Mesenchymal stem cell (in vitro differentiated cells and primary cell): ENCODE data around the gene TNFRSF1B.
A peak's percentile ranks its signal among the peaks of the same experiment; 100 is the strongest.

Experiments
- DNase-seq: peaks from one replicate; pipeline ENCODE4 v3.0.0-alpha.2; 2013
- H2AFZ ChIP-seq: one replicate; pipeline ENCODE4 v1.6.1; 2013; ENCODE audit warnings: low read depth, mild to moderate bottlenecking, control low read depth, inconsistent platforms, low read length, moderate library complexity
- H2AK5ac ChIP-seq: 2 replicates; pipeline ENCODE4 v1.6.1; 2013; ENCODE audit warnings: low read length, moderate library complexity, mild to moderate bottlenecking, inconsistent platforms; ENCODE audit not compliant: severe bottlenecking
- H2BK120ac ChIP-seq: one replicate; pipeline ENCODE4 v1.6.1; 2013; ENCODE audit warnings: low read depth, mild to moderate bottlenecking, inconsistent platforms, low read length, moderate library complexity
- H2BK12ac ChIP-seq, 2 experiments: one replicate each; pipeline ENCODE4 v1.6.1; 2013; ENCODE audit warnings: inconsistent platforms in 2 of 2, low read length in 2 of 2, mild to moderate bottlenecking in 2 of 2, moderate library complexity in 2 of 2, control low read depth in 1 of 2
- H2BK15ac ChIP-seq: one replicate; pipeline ENCODE4 v1.6.1; 2013; ENCODE audit warnings: mild to moderate bottlenecking, low read depth, inconsistent platforms; ENCODE audit not compliant: poor library complexity, severe bottlenecking
- H2BK5ac ChIP-seq: 2 replicates; pipeline ENCODE4 v1.6.1; 2013; ENCODE audit warnings: low read depth, mild to moderate bottlenecking, low read length, control low read depth, inconsistent platforms; ENCODE audit not compliant: poor library complexity, severe bottlenecking
- H3K14ac ChIP-seq, 2 experiments: one replicate each; pipeline ENCODE4 v1.6.1; 2013; ENCODE audit warnings: inconsistent platforms in 2 of 2, low read length in 2 of 2, control low read depth in 1 of 2, mild to moderate bottlenecking in 1 of 2, moderate library complexity in 1 of 2
- H3K18ac ChIP-seq, 2 experiments: one replicate each; pipeline ENCODE4 v1.6.1; 2013; ENCODE audit warnings: inconsistent platforms in 2 of 2, low read length in 2 of 2, control low read depth in 1 of 2, low read depth in 1 of 2, mild to moderate bottlenecking in 1 of 2
- H3K23ac ChIP-seq, 2 experiments: one replicate each; pipeline ENCODE4 v1.6.1; 2013; ENCODE audit warnings: inconsistent platforms in 2 of 2, low read length in 2 of 2, mild to moderate bottlenecking in 2 of 2, moderate library complexity in 2 of 2, control low read depth in 1 of 2
- H3K27ac ChIP-seq: 2 replicates; pipeline ENCODE4 v1.5.1; 2013; ENCODE audit warnings: mild to moderate bottlenecking, moderate library complexity, low read length, control low read depth, inconsistent platforms; ENCODE audit not compliant: poor library complexity, severe bottlenecking
- H3K27me3 ChIP-seq, 2 experiments: 2 replicates each; pipeline versions ENCODE4 v1.6.1 to v1.7.0; 2013; ENCODE audit warnings: low read length in 2 of 2, mild to moderate bottlenecking in 2 of 2, moderate library complexity in 2 of 2, control low read depth in 1 of 2, inconsistent platforms in 1 of 2; ENCODE audit not compliant: control insufficient read depth in 1 of 2, insufficient read depth in 1 of 2
- H3K36me3 ChIP-seq, 2 experiments: 2 replicates each; pipeline versions ENCODE4 v1.6.1 to v1.7.0; 2013; ENCODE audit warnings: low read length in 2 of 2, control low read depth in 1 of 2, inconsistent platforms in 1 of 2, low read depth in 1 of 2, mild to moderate bottlenecking in 1 of 2; ENCODE audit not compliant: insufficient read depth in 2 of 2, control insufficient read depth in 1 of 2
- H3K4ac ChIP-seq, 2 experiments: one replicate each; pipeline ENCODE4 v1.6.1; 2013; ENCODE audit warnings: inconsistent platforms in 2 of 2, low read length in 2 of 2, mild to moderate bottlenecking in 2 of 2, moderate library complexity in 2 of 2, control low read depth in 1 of 2, low read depth in 1 of 2
- H3K4me1 ChIP-seq: 2 replicates; pipeline ENCODE4 v1.6.1; 2013; ENCODE audit warnings: low read depth, low read length, control low read depth; ENCODE audit not compliant: control insufficient read depth, insufficient read depth
- H3K4me2 ChIP-seq: 2 replicates; pipeline ENCODE4 v1.6.1; 2013; ENCODE audit warnings: low read length, mild to moderate bottlenecking, inconsistent platforms; ENCODE audit not compliant: poor library complexity, severe bottlenecking
- H3K4me3 ChIP-seq, 2 experiments: 2 replicates each; pipeline versions ENCODE4 v1.5.1 to v1.7.0; 2013; ENCODE audit warnings: low read length in 2 of 2, mild to moderate bottlenecking in 2 of 2, control low read depth in 1 of 2, low read depth in 1 of 2; ENCODE audit not compliant: insufficient read depth in 1 of 2
- H3K79me1 ChIP-seq: replicated peaks from 2 replicates; pipeline ENCODE4 v1.6.1; 2013; ENCODE audit warnings: mild to moderate bottlenecking, control low read depth, low read length, inconsistent platforms; ENCODE audit not compliant: poor library complexity, severe bottlenecking
- H3K9ac ChIP-seq: 2 replicates; pipeline ENCODE4 v1.7.0; 2013; ENCODE audit warnings: mild to moderate bottlenecking, low read length, moderate library complexity
- H3K9me3 ChIP-seq: 2 replicates; pipeline ENCODE4 v1.7.0; 2013; ENCODE audit warnings: mild to moderate bottlenecking, low read length; ENCODE audit not compliant: control insufficient read depth
- H4K8ac ChIP-seq: one replicate; pipeline ENCODE4 v1.6.1; 2013; ENCODE audit warnings: inconsistent platforms, mild to moderate bottlenecking, low read length, moderate library complexity
- H4K91ac ChIP-seq: one replicate; pipeline ENCODE4 v1.6.1; 2013; ENCODE audit warnings: mild to moderate bottlenecking, low read length, inconsistent platforms
- WGBS: methylation state at CpG from one replicate; pipeline ENCODE4 v1.1.7; 2013; ENCODE audit warnings: mixed read lengths; 5-methylcytosine and 5-hydroxymethylcytosine counted together

The TNFRSF1B gene

GRCh38 chr1:12196641-12197482 is 30.1 kb downstream of the TNFRSF1B start:
- Histone ChIP-seq H4K8ac (no peak overlapping the region), H2BK15ac (no peak overlapping the region), H3K23ac (no peak overlapping the region), H4K91ac (no peak overlapping the region), H3K27me3 (no peaks in the 10 kb centered on the region), H3K4me1 (peaks cover 8% of the 10 kb centered on the region), H3K4ac (no peak overlapping the region), H2BK5ac (no peak overlapping the region), H3K4me3 (no peak overlapping the region), H3K9me3 (no peaks in the 10 kb centered on the region), H3K18ac (no peak overlapping the region), H2AK5ac (no peak overlapping the region), H3K4me2 (no peak overlapping the region), H3K9ac (no peak overlapping the region), H3K14ac (no peak overlapping the region), H3K27ac (no peak overlapping the region), H3K79me1 (no peaks in the 10 kb centered on the region), H2AFZ (no peak overlapping the region), H2BK120ac (no peak overlapping the region), H2BK12ac (no peak overlapping the region), H3K36me3 (peaks cover 0 to 72% of the 10 kb centered on the region in 2 experiments)
- peak; percentile 17 for DNase-seq
- WGBS, result 93% methylated on average over 20 of the region's 20 CpGs

GRCh38 chr1:12197483-12197880 is 30.7 kb downstream of the TNFRSF1B start:
- no peak overlapping the region for H2AFZ ChIP-seq
- no peak overlapping the region for H2BK15ac ChIP-seq
- H3K27ac ChIP-seq, result no peak overlapping the region
- no peaks in the 10 kb centered on the region for H3K27me3 ChIP-seq
- H3K14ac ChIP-seq, result no peak overlapping the region
- H3K4me2 ChIP-seq, result no peak overlapping the region
- no peak overlapping the region for H4K8ac ChIP-seq
- no peak overlapping the region for H3K4me3 ChIP-seq
- no peak overlapping the region for H3K9ac ChIP-seq
- WGBS, result 92% methylated on average over 7 of the region's 7 CpGs
- no peak overlapping the region for H3K18ac ChIP-seq
- no peaks in the 10 kb centered on the region for H3K9me3 ChIP-seq
- peaks cover 0 to 73% of the 10 kb centered on the region in 2 experiments for H3K36me3 ChIP-seq
- H3K4ac ChIP-seq, result no peak overlapping the region
- H4K91ac ChIP-seq, result no peak overlapping the region
- no peak for DNase-seq
- H2BK5ac ChIP-seq, result no peak overlapping the region
- H3K4me1 ChIP-seq, result peaks cover 11% of the 10 kb centered on the region
- H3K23ac ChIP-seq, result no peak overlapping the region
- no peak overlapping the region for H2BK12ac ChIP-seq
- no peak overlapping the region for H2AK5ac ChIP-seq
- no peaks in the 10 kb centered on the region for H3K79me1 ChIP-seq
- no peak overlapping the region for H2BK120ac ChIP-seq

GRCh38 chr1:12200208-12200607 is 33.4 kb downstream of the TNFRSF1B start:
- no peaks in the 10 kb centered on the region for H3K9me3 ChIP-seq
- no peaks in the 10 kb centered on the region for H3K27me3 ChIP-seq

GRCh38 chr1:12201352-12202189 is 34.8 kb downstream of the TNFRSF1B start:
- Histone ChIP-seq H2BK120ac (no peak overlapping the region), H3K4me1 (peaks cover 24% of the 10 kb centered on the region), H2BK15ac (no peak overlapping the region), H2BK12ac (no peak overlapping the region), H4K91ac (no peak overlapping the region), H4K8ac (no peak overlapping the region), H2AFZ (no peak overlapping the region), H3K27me3 (no peaks in the 10 kb centered on the region), H3K14ac (no peak overlapping the region), H3K9ac (no peak overlapping the region), H3K18ac (no peak overlapping the region), H3K4ac (no peak overlapping the region), H3K9me3 (no peaks in the 10 kb centered on the region), H3K23ac (no peak overlapping the region), H3K27ac (no peak overlapping the region), H3K4me3 (no peak overlapping the region), H2AK5ac (no peak overlapping the region), H3K36me3 (peaks cover 2 to 60% of the 10 kb centered on the region in 2 experiments), H3K79me1 (no peaks in the 10 kb centered on the region), H2BK5ac (no peak overlapping the region), H3K4me2 (no peak overlapping the region)
- WGBS, result 98% methylated on average over 16 of the region's 18 CpGs
- DNase-seq, result no peak

More at GRCh38 chr1:12200208-12200607, 33.4 kb downstream of the TNFRSF1B start:
- Histone ChIP-seq H3K4me2 (no peak overlapping the region), H3K27ac (no peak overlapping the region), H2BK12ac (no peak overlapping the region), H3K79me1 (no peaks in the 10 kb centered on the region), H4K91ac (no peak overlapping the region), H4K8ac (no peak overlapping the region), H3K4me1 (peaks cover 24% of the 10 kb centered on the region), H3K36me3 (peaks cover 2 to 65% of the 10 kb centered on the region in 2 experiments), H3K4ac (no peak overlapping the region), H2BK120ac (no peak overlapping the region), H3K14ac (no peak overlapping the region), H2BK5ac (no peak overlapping the region), H2AK5ac (no peak overlapping the region), H3K23ac (no peak overlapping the region), H3K9ac (no peak overlapping the region), H2BK15ac (no peak overlapping the region), H2AFZ (no peak overlapping the region), H3K4me3 (no peak overlapping the region), H3K18ac (no peak overlapping the region)
- no peak for DNase-seq
- WGBS, result 97% methylated on average over 7 of the region's 7 CpGs
